Measurements from ENCODE around the gene LRRC43.

DNA sequence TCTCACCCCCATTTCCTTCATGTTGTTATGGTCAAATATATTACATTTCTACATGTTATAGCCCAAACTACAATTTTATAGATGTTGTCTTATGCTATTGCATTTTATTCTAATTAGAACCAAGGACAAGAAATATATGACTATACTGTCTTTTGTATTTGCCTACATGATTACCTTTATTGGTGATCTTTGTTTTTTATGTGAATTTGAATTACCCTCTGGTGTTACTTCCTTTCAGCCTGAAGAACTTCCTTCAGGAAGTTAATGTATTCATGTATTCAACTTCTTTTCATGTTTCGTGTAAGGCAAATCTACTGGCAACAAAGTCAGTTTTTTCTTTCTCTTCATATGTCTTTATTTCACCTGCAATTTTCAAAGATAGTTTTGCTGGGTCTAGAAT lies 11.9 kb downstream of the LRRC43 start:
- TF ChIP-seq, protein P1, sequence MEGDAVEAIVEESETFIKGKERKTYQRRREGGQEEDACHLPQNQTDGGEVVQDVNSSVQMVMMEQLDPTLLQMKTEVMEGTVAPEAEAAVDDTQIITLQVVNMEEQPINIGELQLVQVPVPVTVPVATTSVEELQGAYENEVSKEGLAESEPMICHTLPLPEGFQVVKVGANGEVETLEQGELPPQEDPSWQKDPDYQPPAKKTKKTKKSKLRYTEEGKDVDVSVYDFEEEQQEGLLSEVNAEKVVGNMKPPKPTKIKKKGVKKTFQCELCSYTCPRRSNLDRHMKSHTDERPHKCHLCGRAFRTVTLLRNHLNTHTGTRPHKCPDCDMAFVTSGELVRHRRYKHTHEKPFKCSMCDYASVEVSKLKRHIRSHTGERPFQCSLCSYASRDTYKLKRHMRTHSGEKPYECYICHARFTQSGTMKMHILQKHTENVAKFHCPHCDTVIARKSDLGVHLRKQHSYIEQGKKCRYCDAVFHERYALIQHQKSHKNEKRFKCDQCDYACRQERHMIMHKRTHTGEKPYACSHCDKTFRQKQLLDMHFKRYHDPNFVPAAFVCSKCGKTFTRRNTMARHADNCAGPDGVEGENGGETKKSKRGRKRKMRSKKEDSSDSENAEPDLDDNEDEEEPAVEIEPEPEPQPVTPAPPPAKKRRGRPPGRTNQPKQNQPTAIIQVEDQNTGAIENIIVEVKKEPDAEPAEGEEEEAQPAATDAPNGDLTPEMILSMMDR (IDR thresholded peaks at IDR 0.05) = no peak
- TF ChIP-seq EZH2 (IDR thresholded peaks at IDR 0.05) = no peak

Data from neural progenitor cell (in vitro differentiated cells).